Measurements from ENCODE around the gene FGF14. TPM values are rescaled to one million over a fixed set of nuclear protein-coding genes. Genes with fewer than 3 reads are reported as not detected.

The FGF14 gene
- total RNA-seq, 1 donor from 2014 or later = 0.23 TPM

DNA sequence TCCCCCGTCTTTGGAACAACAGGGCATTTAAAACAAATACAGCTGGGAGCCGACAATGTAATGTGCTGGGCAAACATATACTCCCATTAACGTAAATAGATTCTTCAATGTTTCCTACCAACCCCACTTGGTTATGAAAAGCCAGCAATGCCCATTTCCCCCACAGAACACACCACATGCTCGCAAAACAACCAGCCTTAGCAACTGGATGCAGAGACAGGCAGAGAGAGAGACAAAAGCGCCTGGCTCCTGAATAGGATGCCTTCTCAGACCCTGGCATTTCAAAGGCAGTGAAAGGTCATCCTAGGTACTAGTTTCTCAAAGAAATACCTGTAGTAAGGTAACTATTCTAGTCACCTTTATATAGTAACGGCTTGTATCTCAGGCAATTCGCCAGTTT lies 486.5 kb downstream of the FGF14 start:
- H3K4me3 Mint-ChIP-seq (ENCODE audit: unreplicated experiment) = no peak overlapping the region
- no peak overlapping the region for H3K4me2 ChIP-seq (ENCODE audit: low read length)
- H3K27me3 Mint-ChIP-seq (ENCODE audit: low read depth, unreplicated experiment) = peaks cover 46% of the 10 kb centered on the region

DNA sequence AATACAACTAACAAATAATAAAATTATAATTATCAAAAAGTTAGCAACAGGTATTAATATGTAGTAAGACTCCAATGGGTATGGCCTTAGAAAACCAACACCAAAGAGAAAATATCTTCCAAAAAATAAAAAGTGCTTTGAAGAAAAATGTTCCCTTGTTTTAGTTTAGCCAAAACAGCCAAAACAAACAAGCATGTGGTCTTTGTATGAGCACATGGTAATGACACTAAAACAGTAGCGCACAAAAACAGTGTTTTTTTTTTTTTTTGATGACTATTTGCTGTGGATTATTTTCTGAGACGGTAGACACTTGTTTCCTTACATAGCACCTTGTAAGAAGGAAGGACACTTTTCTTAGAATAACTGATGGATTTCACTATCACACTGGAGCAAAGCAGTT lies 490.1 kb downstream of the FGF14 start:
- no peaks in the 10 kb centered on the region for H3K9me3 Mint-ChIP-seq (ENCODE audit: unreplicated experiment)
- no peaks in the 10 kb centered on the region for H3K36me3 ChIP-seq (ENCODE audit: insufficient read depth, low read length)
- H2AFZ ChIP-seq (ENCODE audit: low read depth, low read length) = no peak overlapping the region
- H3K4me3 Mint-ChIP-seq (ENCODE audit: unreplicated experiment) = no peak overlapping the region
- H3K4me1 Mint-ChIP-seq (ENCODE audit: low read depth, unreplicated experiment) = no peaks in the 10 kb centered on the region
- no peaks in the 10 kb centered on the region for H3K9me3 ChIP-seq (ENCODE audit: insufficient read depth, low read depth, low read length)
- H3K36me3 Mint-ChIP-seq (ENCODE audit: low read depth, unreplicated experiment) = no peaks in the 10 kb centered on the region
- no peak for FAIRE-seq
- H3K4me1 ChIP-seq (ENCODE audit: insufficient read depth, low read length) = no peaks in the 10 kb centered on the region
- no peaks in the 10 kb centered on the region for H3K79me2 ChIP-seq (ENCODE audit: insufficient read depth, low read length)
- no peak overlapping the region for H3K27ac Mint-ChIP-seq (ENCODE audit: unreplicated experiment)
- TF ChIP-seq, protein P1, sequence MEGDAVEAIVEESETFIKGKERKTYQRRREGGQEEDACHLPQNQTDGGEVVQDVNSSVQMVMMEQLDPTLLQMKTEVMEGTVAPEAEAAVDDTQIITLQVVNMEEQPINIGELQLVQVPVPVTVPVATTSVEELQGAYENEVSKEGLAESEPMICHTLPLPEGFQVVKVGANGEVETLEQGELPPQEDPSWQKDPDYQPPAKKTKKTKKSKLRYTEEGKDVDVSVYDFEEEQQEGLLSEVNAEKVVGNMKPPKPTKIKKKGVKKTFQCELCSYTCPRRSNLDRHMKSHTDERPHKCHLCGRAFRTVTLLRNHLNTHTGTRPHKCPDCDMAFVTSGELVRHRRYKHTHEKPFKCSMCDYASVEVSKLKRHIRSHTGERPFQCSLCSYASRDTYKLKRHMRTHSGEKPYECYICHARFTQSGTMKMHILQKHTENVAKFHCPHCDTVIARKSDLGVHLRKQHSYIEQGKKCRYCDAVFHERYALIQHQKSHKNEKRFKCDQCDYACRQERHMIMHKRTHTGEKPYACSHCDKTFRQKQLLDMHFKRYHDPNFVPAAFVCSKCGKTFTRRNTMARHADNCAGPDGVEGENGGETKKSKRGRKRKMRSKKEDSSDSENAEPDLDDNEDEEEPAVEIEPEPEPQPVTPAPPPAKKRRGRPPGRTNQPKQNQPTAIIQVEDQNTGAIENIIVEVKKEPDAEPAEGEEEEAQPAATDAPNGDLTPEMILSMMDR (IDR thresholded peaks at IDR 0.05; ENCODE audit: insufficient read depth, low read depth, low read length) = no peak
- TF ChIP-seq EZH2 (IDR thresholded peaks at IDR 0.05; ENCODE audit: insufficient read depth, low read length) = no peak
- no peak overlapping the region for H3K9ac ChIP-seq (ENCODE audit: low read length)
- no peak overlapping the region for H3K4me2 ChIP-seq (ENCODE audit: low read length)
- H4K20me1 ChIP-seq (ENCODE audit: insufficient read depth, low read length) = no peaks in the 10 kb centered on the region
- peaks cover 16% of the 10 kb centered on the region for H3K27me3 Mint-ChIP-seq (ENCODE audit: low read depth, unreplicated experiment)
- no peak for DNase-seq (ENCODE audit: low read depth)
- no peak overlapping the region for H3K27ac ChIP-seq (ENCODE audit: low read depth, low read length)
- H3K4me3 ChIP-seq (ENCODE audit: insufficient read depth, low read depth, low read length) = no peak overlapping the region
- peaks cover 17% of the 10 kb centered on the region for H3K27me3 ChIP-seq (ENCODE audit: insufficient read depth, low read length)

More for the DNA sequence above, 486.5 kb downstream of the FGF14 start:
- no peak for TF ChIP-seq EZH2 (IDR thresholded peaks at IDR 0.05; ENCODE audit: insufficient read depth, low read length)
- TF ChIP-seq, protein P1 (IDR thresholded peaks at IDR 0.05; ENCODE audit: insufficient read depth, low read depth, low read length) = no peak
- no peaks in the 10 kb centered on the region for H3K4me1 ChIP-seq (ENCODE audit: insufficient read depth, low read length)
- no peaks in the 10 kb centered on the region for H3K36me3 ChIP-seq (ENCODE audit: insufficient read depth, low read length)
- FAIRE-seq (no peak), DNase-seq (ENCODE audit: low read depth) (no peak)
- Mint-ChIP-seq H3K36me3 (ENCODE audit: low read depth, unreplicated experiment) (no peaks in the 10 kb centered on the region), H3K4me1 (ENCODE audit: low read depth, unreplicated experiment) (peaks cover 2% of the 10 kb centered on the region), H3K9me3 (ENCODE audit: unreplicated experiment) (no peaks in the 10 kb centered on the region), H3K27ac (ENCODE audit: unreplicated experiment) (no peak overlapping the region)
- H3K4me3 ChIP-seq (ENCODE audit: insufficient read depth, low read depth, low read length) = no peak overlapping the region
- no peaks in the 10 kb centered on the region for H4K20me1 ChIP-seq (ENCODE audit: insufficient read depth, low read length)
- H3K27me3 ChIP-seq (ENCODE audit: insufficient read depth, low read length) = peaks cover 44% of the 10 kb centered on the region
- no peak overlapping the region for H3K9ac ChIP-seq (ENCODE audit: low read length)
- H2AFZ ChIP-seq (ENCODE audit: low read depth, low read length) = no peak overlapping the region
- no peaks in the 10 kb centered on the region for H3K9me3 ChIP-seq (ENCODE audit: insufficient read depth, low read depth, low read length)
- no peak overlapping the region for H3K27ac ChIP-seq (ENCODE audit: low read depth, low read length)
- H3K79me2 ChIP-seq (ENCODE audit: insufficient read depth, low read length) = no peaks in the 10 kb centered on the region

DNA sequence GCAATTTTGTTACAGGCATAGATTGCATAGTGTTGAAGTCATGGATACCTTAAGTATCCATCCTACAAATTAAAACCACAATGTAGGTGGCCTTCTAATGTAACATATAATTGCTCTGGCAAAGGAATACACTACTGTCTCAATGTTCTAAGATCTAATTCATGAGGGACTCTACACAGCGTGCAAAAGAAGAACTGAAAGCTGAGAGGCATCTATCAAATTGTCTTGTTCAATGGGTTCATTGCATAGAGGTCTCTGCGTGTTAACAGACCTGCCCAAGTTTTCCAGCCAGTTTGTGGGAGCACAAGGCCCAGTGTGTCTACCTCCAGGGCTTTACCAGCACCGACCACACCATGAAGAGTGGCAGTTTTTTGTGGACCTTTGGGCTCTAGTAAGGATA lies 498.0 kb downstream of the FGF14 start:
- H3K4me3 Mint-ChIP-seq (ENCODE audit: unreplicated experiment) = no peak overlapping the region
- Histone ChIP-seq H3K9ac (ENCODE audit: low read length) (no peak overlapping the region), H3K9me3 (ENCODE audit: insufficient read depth, low read depth, low read length) (no peaks in the 10 kb centered on the region), H3K4me2 (ENCODE audit: low read length) (no peak overlapping the region), H3K27ac (ENCODE audit: low read depth, low read length) (no peak overlapping the region), H4K20me1 (ENCODE audit: insufficient read depth, low read length) (no peaks in the 10 kb centered on the region), H3K4me3 (ENCODE audit: insufficient read depth, low read depth, low read length) (no peak overlapping the region), H2AFZ (ENCODE audit: low read depth, low read length) (no peak overlapping the region), H3K79me2 (ENCODE audit: insufficient read depth, low read length) (no peaks in the 10 kb centered on the region), H3K27me3 (ENCODE audit: insufficient read depth, low read length) (no peaks in the 10 kb centered on the region), H3K36me3 (ENCODE audit: insufficient read depth, low read length) (no peaks in the 10 kb centered on the region), H3K4me1 (ENCODE audit: insufficient read depth, low read length) (no peaks in the 10 kb centered on the region)
- H3K36me3 Mint-ChIP-seq (ENCODE audit: low read depth, unreplicated experiment) = no peaks in the 10 kb centered on the region
- no peaks in the 10 kb centered on the region for H3K27me3 Mint-ChIP-seq (ENCODE audit: low read depth, unreplicated experiment)
- TF ChIP-seq, protein P1 (IDR thresholded peaks at IDR 0.05; ENCODE audit: insufficient read depth, low read depth, low read length) = no peak
- no peak for TF ChIP-seq EZH2 (IDR thresholded peaks at IDR 0.05; ENCODE audit: insufficient read depth, low read length)
- no peak for FAIRE-seq
- H3K4me1 Mint-ChIP-seq (ENCODE audit: low read depth, unreplicated experiment) = no peaks in the 10 kb centered on the region
- H3K27ac Mint-ChIP-seq (ENCODE audit: unreplicated experiment) = no peak overlapping the region
- no peaks in the 10 kb centered on the region for H3K9me3 Mint-ChIP-seq (ENCODE audit: unreplicated experiment)
- DNase-seq (ENCODE audit: low read depth) = no peak

Measured in astrocyte (in vitro differentiated cells and primary cell).